Endothelial cell of umbilical vein (primary cell): ENCODE results near the gene TMSB10.

Experiments used
- JUN ChIP-seq: IDR thresholded peaks from 2 replicates; pipeline ENCODE4 v1.6.1; 2011; ENCODE audit warnings: borderline replicate concordance, low read depth; ENCODE audit not compliant: insufficient read length, insufficient read depth
- MYC ChIP-seq: IDR thresholded peaks from one replicate; pipeline ENCODE4 v1.6.1; 2011; ENCODE audit warnings: mild to moderate bottlenecking, low read depth, low read length
- POLR2A ChIP-seq: IDR thresholded peaks from 2 replicates; pipeline ENCODE4 v1.6.1; 2012; ENCODE audit warnings: low read depth, mild to moderate bottlenecking, control low read depth, low read length
- POLR2AphosphoS5 ChIP-seq: IDR thresholded peaks from 2 replicates; pipeline ENCODE4 v1.6.1; 2012; ENCODE audit warnings: low read depth, mild to moderate bottlenecking, control low read depth, low read length, moderate library complexity; ENCODE audit not compliant: insufficient read depth
- TF ChIP-seq, protein P1 (sequence below), 2 donors: IDR thresholded peaks; 1 replicate in 1 of 2; 2 replicates in 1 of 2; pipeline ENCODE4 v1.5.1; 2011; ENCODE audit warnings: low read length in 2 of 2, mild to moderate bottlenecking in 2 of 2, moderate library complexity in 2 of 2, control low read depth in 1 of 2, inconsistent platforms in 1 of 2, low read depth in 1 of 2; ENCODE audit not compliant: insufficient read depth in 1 of 2; ENCODE audit errors: extremely low read depth in 1 of 2

DNA sequence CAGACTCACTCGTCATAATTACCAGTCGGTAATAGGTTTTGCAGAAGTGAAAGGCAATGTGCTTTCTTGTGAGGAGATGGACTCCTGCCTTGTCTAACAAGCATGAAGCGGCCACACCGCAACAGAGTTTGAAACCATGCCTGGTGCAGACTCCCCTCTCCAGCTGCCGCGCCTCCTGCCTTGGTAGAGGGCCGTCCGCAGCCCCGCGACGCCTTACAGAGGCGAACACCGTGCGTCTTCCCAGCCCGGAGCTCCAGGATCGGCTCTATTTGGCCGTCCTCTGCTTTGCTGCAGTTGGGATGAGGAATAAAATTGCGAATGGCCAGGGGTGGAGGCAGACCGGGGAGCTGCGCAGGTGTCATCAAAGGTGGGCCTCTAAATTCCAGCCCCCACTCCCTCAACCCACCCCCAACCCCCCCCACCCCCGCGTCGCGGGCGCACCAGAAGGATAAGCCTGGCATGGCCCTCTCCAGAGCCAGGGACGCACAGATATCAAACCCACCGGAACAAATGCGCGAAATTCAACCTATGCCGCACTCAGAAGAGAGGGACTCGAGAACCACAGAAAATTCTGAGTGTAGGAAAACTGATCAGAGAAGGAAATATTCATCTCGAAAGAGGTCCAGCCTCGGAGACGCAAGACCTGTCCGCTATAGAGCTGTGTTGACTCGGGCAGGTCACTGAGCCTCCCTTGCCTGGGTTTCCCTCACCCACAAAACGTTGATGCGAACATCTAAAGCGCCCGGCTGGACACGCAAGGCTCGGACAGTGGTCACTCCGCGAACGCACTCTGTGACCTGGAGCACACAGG is 25.7 kb upstream of the TMSB10 start:
- TF ChIP-seq, protein P1, sequence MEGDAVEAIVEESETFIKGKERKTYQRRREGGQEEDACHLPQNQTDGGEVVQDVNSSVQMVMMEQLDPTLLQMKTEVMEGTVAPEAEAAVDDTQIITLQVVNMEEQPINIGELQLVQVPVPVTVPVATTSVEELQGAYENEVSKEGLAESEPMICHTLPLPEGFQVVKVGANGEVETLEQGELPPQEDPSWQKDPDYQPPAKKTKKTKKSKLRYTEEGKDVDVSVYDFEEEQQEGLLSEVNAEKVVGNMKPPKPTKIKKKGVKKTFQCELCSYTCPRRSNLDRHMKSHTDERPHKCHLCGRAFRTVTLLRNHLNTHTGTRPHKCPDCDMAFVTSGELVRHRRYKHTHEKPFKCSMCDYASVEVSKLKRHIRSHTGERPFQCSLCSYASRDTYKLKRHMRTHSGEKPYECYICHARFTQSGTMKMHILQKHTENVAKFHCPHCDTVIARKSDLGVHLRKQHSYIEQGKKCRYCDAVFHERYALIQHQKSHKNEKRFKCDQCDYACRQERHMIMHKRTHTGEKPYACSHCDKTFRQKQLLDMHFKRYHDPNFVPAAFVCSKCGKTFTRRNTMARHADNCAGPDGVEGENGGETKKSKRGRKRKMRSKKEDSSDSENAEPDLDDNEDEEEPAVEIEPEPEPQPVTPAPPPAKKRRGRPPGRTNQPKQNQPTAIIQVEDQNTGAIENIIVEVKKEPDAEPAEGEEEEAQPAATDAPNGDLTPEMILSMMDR (IDR thresholded peaks at IDR 0.05; ENCODE audit: extremely low read depth in 1 of 2, insufficient read depth in 1 of 2, low read depth in 1 of 2, low read length in 2 of 2): no peak
- TF ChIP-seq JUN (no peak), MYC (no peak), POLR2A (no peak), POLR2AphosphoS5 (no peak)
